MCF 10A (cell line): ENCODE results near the gene RPL29. TPM values are rescaled to one million over a fixed set of nuclear protein-coding genes. Genes with fewer than 3 reads are reported as not detected.
A peak's percentile ranks its signal among the peaks of the same experiment; 100 is the strongest.
"Not testable (repeated sequence)": the region's sequence is repeated elsewhere in the genome, so short reads cannot be mapped to it uniquely, and the experiment has no call there.

Experiments
- Bru-seq: library from RNA; stranded (reverse); fragments of 400-500 nt; gene quantifications from one replicate; lab custom pipeline; 2021; lab: Mats Ljungman, UMichigan
- BruChase-seq, 2 experiments: library from RNA; stranded (reverse); fragments of 400-500 nt; gene quantifications; one replicate each; lab custom pipeline; 2021; lab: Mats Ljungman, UMichigan
- BruUV-seq: library from RNA; stranded (reverse); fragments of 400-500 nt; replicated peaks from 2 replicates; lab custom pipeline; 2021; lab: Mats Ljungman, UMichigan
- CTCF ChIA-PET: fragments of 300-600 bp; sonication (Branson Sonifier 250); formaldehyde crosslinking; extraction: SDS; loops from one replicate; lab custom pipeline; 2021; ENCODE audit warnings: antibody characterized with exemption, inconsistent platforms; lab: Yijun Ruan, JAX
- POLR2A ChIA-PET: fragments of 300-600, 350-650 bp; sonication (Branson Sonifier 250); formaldehyde crosslinking; extraction: SDS; loops from one replicate; lab custom pipeline; 2020; ENCODE audit warnings: antibody characterized with exemption, inconsistent platforms; lab: Yijun Ruan, JAX
- DNase-seq: peaks from one replicate; pipeline ENCODE4 v3.0.0-alpha.2; 2018; ENCODE audit not compliant: unreplicated experiment
- H3K27ac Mint-ChIP-seq: one replicate; pipeline ENCODE4 v1.8.0; 2022; ENCODE audit warnings: mild to moderate bottlenecking, low read depth, mixed read lengths; ENCODE audit not compliant: unreplicated experiment
- H3K27me3 Mint-ChIP-seq: one replicate; pipeline ENCODE4 v1.8.0; 2022; ENCODE audit warnings: mixed read lengths; ENCODE audit not compliant: insufficient read depth, unreplicated experiment
- H3K36me3 Mint-ChIP-seq: one replicate; pipeline ENCODE4 v1.8.0; 2022; ENCODE audit warnings: mild to moderate bottlenecking, moderate library complexity, mixed read lengths; ENCODE audit not compliant: insufficient read depth, unreplicated experiment
- H3K4me1 Mint-ChIP-seq: one replicate; pipeline ENCODE4 v1.8.0; 2022; ENCODE audit warnings: mixed read lengths; ENCODE audit not compliant: insufficient read depth, unreplicated experiment
- H3K4me3 Mint-ChIP-seq: one replicate; pipeline ENCODE4 v1.8.0; 2022; ENCODE audit warnings: mild to moderate bottlenecking, moderate library complexity, mixed read lengths; ENCODE audit not compliant: unreplicated experiment
- H3K9me3 Mint-ChIP-seq: one replicate; pipeline ENCODE4 v1.8.0; 2022; ENCODE audit warnings: mixed read lengths; ENCODE audit not compliant: unreplicated experiment
- CTCF ChIP-seq: fragments of 200-600 bp; IDR thresholded peaks from one replicate; pipeline ENCODE4 v1.8.0; 2022; ENCODE audit warnings: antibody characterized with exemption, mild to moderate bottlenecking; ENCODE audit not compliant: unreplicated experiment
- intact Hi-C: fragments of 100-400 bp; cut with micrococcal nuclease; formaldehyde crosslinking; loops from 2 replicates; pipeline ENCODE4 v1.14.1; 2022
- long read RNA-seq: library from polyadenylated mRNA; stranded (forward); transcript quantifications from one replicate; pipeline ENCODE4 v2.0.0, GENCODE V29; 2022
- total RNA-seq: library from RNA; stranded (reverse); gene quantifications from 2 replicates; pipeline ENCODE4 v1.2.3, GENCODE V29; 2022

RPL29 gene
- total RNA-seq (1,551 and 1,602 TPM in 2 replicates), Bru-seq, nascent RNA (percentile 100 among the genes with signal in this experiment), BruChase-seq, experiment 1, labeled RNA remaining after a 6-hour chase (percentile 100 among the genes with signal in this experiment), BruChase-seq, experiment 2, labeled RNA remaining after a 2-hour chase (percentile 99 among the genes with signal in this experiment)
- long read RNA-seq, transcript RPL29-209 (4 exons, 713 nt) = minor isoform, 5 of 747 reads
- long read RNA-seq, transcript RPL29-206 (3 exons, 880 nt) = minor isoform, 6 of 747 reads
- long read RNA-seq, transcript RPL29-201 (4 exons, 723 nt) = major isoform, 668 of 747 reads
- long read RNA-seq, partial matches to known transcripts = 27 of 747 reads
- long read RNA-seq, other reads (novel, unspliced or antisense) = 34 of 747 reads

- TF ChIP-seq CTCF = no peak
- intact Hi-C loops = loop anchor here (1.0 kb wide), 1 partner anchor 53 kb away; the partner anchor contains the start of gene PARP3
- POLR2A ChIA-PET = interaction anchor here (0.6 to 2.9 kb wide), 34 partner anchors 9 to 1679 kb away, joined by 3 to 93 read pairs (median 5); partner anchors contain the start of genes ABHD14A, ABHD14B, ACY1 and DUSP7
- DNase-seq = peak; percentile 94
- peak within 1 kb of the TSS; percentile 96 for H3K4me3 Mint-ChIP-seq
- H3K36me3 Mint-ChIP-seq = peaks cover 53% of the 10 kb centered on the region
- CTCF ChIA-PET = interaction anchor here (0.6 to 2.7 kb wide), 15 partner anchors 9 to 1460 kb away, joined by 3 to 13 read pairs (median 4); partner anchors contain the start of genes ABHD14A, ABHD14B, ACY1 and PARP3
- H3K4me1 Mint-ChIP-seq = peaks cover 8% of the 10 kb centered on the region
- no peaks in the 10 kb centered on the region for H3K9me3 Mint-ChIP-seq
- H3K27me3 Mint-ChIP-seq = no peaks in the 10 kb centered on the region
- H3K27ac Mint-ChIP-seq = peak within 1 kb of the TSS; percentile 100
- no TSS peak for BruUV-seq
These were observed at the start of gene RPL29 for GRCh38 chr3:51995346-51996163. Gene RPL29 (minus strand): TSS chr3:51995895. CDS start chr3:51995461, 434 bp downstream.

- no peak for TF ChIP-seq CTCF
- Mint-ChIP-seq H3K4me3 (no peak overlapping the region), H3K4me1 (peaks cover 56% of the 10 kb centered on the region), H3K36me3 (peaks cover 31% of the 10 kb centered on the region), H3K27me3 (no peaks in the 10 kb centered on the region), H3K9me3 (no peaks in the 10 kb centered on the region), H3K27ac (peak overlapping the region; percentile 95)
- ChIA-PET CTCF (interaction anchor here (0.9 to 3.2 kb wide), 9 partner anchors 9 to 99 kb away, joined by 3 to 18 read pairs (median 6); partner anchors contain the start of gene RPL29), POLR2A (interaction anchor here (1.8 to 6.1 kb wide), 5 partner anchors 11 to 83 kb away, joined by 4 to 101 read pairs (median 11); partner anchors contain the start of genes ACY1, DUSP7 and RPL29)
- intact Hi-C loops = no loop called here
- DNase-seq = no peak
- no TSS peak for BruUV-seq
These were observed 49.3 kb upstream of the RPL29 start for GRCh38 chr3:52044869-52045619.

- H3K4me3 Mint-ChIP-seq = no peak overlapping the region
- peak overlapping the region; percentile 95 for H3K27ac Mint-ChIP-seq
- POLR2A ChIA-PET = interaction anchor here (0.6 to 6.1 kb wide), 2 partner anchors 12 to 242 kb away, joined by 3 to 101 read pairs; partner anchors contain the start of gene DUSP7
- H3K27me3 Mint-ChIP-seq = no peaks in the 10 kb centered on the region
- no peak for DNase-seq
- intact Hi-C loops = no loop called here
- CTCF ChIA-PET = interaction anchor here (0.6 to 3.2 kb wide), 7 partner anchors 10 to 1117 kb away, joined by 3 to 18 read pairs (median 3); partner anchors contain the start of genes PRKCD and RPL29
- TF ChIP-seq CTCF = no peak
- no peaks in the 10 kb centered on the region for H3K9me3 Mint-ChIP-seq
- peaks cover 54% of the 10 kb centered on the region for H3K4me1 Mint-ChIP-seq
- no TSS peak for BruUV-seq
- H3K36me3 Mint-ChIP-seq = peaks cover 18% of the 10 kb centered on the region
These were observed 48.1 kb upstream of the RPL29 start for GRCh38 chr3:52043750-52044149.

- H3K9me3 Mint-ChIP-seq, intact Hi-C loops, H3K27ac Mint-ChIP-seq, DNase-seq, H3K4me3 Mint-ChIP-seq, H3K27me3 Mint-ChIP-seq, BruUV-seq: not testable (repeated sequence)
- peaks cover 55% of the 10 kb centered on the region for H3K4me1 Mint-ChIP-seq
- POLR2A ChIA-PET = interaction anchor here (6.1 kb wide), 1 partner anchor 13 kb away, joined by 101 read pairs; the partner anchor contains the start of gene DUSP7
- peaks cover 11% of the 10 kb centered on the region for H3K36me3 Mint-ChIP-seq
- CTCF ChIA-PET = interaction anchor here (3.2 kb wide), 1 partner anchor 11 kb away, joined by 18 read pairs; no protein-coding TSS in a partner anchor
These were observed 47.3 kb upstream of the RPL29 start for GRCh38 chr3:52043039-52043438.
